Measurements from ENCODE around the gene PIRT.
"Not testable (repeated sequence)": the region's sequence is repeated elsewhere in the genome, so short reads cannot be mapped to it uniquely, and the experiment has no call there.

PIRT gene

DNA sequence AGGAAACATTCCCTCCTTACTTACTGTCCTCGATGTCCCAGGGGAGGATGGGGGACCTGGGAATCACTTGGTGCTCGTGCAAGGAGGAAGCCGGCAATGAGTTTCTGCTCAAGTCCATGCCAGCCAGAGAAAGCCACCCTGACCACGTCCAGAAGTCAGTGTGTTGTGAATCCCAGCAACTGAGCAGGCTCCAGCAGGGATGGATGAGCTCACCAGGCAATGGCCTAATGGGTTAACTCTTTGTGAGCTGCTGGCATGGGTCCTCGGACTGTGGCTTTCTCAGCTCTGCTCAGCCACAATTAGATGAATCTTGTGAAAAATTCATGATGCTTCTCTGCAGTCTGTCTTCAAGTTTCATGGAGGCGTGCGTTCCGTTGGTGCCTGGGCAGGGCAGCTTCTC lies at the start of gene PIRT:
Gene PIRT (minus strand): TSS at position 167 of the 400 bp plus-strand sequence. CDS start 12,442 bp downstream, outside the sequence.
- DNase-seq, result no peak

DNA sequence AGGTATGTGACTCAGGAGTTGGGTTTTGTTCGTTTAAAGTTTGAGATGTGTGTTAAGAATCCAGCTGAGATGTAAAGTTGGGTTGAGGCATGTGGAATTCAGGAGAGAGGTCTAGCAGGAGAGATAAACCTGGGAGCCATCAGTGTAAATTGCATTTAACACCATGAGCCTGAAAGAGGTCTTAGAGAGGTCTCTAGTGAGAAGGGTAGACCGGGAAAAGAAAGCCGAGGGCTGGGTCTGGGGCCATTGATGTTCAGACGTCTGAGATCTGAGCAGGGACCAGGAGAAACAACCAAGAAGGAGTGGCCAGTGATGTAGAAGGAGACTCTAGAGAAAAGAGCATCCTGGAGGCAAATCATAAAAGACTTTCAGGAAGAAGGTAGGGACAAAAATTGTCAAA lies 44.1 kb upstream of the PIRT start:
- DNase-seq, result no peak

DNA sequence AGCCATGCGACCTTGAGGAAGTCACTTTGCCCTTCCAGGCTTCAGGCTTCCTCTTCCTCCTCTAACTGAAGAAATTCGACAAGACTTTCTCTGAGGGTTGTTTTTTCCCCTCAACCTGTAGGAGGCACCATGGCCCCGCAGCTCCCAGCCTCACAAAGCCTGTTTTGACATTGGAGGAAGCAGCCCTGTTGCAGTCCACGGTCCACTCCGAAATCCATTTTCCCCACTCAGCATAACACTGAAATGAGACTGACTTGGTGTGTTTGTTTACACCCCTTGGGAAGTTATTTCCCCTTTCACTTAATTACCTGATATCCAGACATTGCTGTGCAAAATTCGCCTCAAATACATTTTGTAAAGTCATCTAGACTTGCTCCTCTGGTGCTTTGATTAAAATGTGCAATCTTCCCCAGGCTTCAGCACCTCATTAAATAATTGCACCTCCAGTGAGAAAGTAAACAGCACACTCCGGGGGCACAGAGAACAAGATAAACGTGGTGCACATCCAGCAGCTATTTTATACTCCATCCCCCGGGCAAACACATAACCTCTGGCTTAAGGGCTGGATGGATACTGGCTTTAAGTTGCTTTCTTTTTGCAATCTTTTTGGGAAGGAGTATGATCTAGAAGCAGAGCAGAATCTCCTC lies 41.4 kb upstream of the PIRT start:
- DNase-seq, result peak; percentile 45

DNA sequence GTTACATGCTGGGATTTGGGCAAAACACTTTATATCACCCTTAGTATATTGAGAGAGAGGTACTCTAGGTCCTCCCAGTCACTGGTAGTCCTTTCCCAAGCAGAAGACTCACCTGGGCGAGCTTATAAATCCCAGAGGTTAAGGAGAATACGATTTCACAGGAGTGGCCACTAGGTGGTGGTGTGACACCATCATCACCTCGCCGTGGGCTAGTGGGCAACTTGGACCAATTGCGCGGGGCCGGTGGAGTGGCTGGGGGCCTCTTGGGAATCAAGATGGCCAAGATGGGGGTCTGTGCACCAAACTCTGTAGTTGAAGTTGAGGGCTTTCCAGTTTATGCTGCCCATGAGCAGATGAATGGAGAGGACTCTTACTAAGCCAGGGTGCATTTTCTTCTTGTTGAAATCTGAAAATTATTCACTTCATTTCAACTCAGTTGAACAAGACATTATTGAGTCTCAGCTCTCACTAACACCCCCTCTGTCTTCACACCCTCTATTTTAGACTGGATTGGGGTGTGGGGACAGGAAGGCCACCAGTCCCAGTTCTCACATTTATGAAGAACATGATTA lies 38.2 kb upstream of the PIRT start:
- DNase-seq, result peak; percentile 45

DNA sequence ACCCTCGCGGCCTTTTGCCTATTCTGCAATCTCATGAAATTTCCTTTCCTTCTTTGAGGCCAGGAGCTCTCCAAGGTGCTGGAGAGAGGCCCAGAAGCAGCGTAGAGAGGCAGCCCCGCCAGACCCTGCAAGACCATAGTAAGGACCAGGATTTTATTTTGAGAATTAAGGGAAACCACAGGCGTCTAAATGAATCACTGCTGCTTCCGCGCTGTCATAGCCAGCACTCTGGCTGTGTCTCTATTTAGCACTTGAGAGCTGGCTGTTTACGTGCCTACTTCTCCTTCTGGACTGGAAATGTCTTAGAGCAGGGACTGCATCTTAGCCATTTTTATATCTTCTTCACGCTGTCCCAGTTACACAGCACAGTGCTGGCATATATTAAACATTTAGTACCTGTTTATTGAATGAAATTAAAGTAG lies 37.6 kb upstream of the PIRT start:
- DNase-seq, result peak; percentile 50

DNA sequence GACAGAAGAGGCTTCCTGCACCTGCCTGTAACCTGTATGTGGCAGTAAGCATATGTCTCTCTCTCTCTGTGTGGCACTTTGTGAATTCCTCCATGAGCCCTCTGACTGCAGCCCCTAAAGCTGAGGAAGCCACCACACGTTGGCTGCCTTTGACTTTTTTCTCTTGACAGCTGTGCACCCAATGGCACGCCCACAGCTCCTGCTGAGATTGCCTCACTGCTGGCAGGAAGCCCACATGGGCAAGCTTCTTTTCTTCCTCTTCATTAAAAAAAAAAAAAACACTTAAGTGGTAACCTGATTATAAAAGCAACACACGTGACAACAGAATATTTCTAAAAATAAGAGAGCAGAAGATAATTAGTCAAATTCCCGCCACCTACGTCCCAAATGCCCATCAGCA lies 34.0 kb upstream of the PIRT start:
- DNase-seq, result no peak

DNA sequence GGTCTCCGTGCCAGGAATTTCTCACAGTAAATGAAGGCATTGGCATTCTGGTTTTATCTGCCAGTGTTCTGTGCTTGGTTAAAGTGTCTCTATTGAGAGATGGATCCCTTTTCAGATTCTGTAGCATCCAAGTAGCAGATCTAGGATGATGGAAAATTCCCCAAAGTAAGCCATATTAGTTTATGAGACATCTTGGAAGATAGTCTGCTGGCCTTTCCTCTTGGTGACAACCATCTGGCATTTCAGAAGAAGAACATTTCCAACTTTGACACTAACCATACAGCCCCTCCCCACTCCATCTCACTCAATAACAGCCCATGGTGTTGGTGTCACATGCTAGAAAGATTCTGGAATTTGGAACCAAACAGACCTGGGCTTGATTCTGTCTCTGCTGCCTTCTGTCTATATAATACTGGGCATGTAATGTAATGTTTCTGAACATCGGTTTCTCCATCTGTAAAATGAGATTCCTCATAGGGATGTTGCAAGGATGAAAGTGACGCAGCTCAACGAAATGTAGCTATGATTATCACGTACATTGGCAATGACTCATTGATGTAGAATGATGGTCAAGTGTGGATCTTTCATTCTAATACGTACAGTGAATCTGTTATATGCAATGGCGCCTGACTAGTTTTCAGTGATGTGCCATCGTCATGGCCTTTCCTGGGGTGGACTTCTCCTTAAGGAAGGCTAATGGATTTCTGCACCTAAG lies 32.6 kb upstream of the PIRT start:
- no peak for DNase-seq

DNA sequence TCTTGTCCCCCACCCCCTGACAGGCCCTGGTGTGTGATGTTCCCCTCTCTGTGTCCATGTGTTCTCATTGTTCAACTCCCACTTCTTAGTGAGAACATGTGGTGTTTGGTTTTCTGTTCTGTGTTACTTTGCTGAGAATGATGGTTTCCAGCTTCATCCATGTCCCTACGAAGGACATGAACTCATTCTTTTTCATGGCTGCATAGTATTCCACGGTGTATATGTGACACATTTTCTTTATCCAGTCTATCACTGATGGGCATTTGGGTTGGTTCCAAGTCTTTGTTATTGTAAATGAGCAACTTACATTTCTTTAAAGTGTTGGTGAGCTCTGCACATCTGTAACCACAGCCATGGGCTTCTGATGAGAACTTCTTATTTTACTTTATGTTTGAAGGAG lies 30.9 kb upstream of the PIRT start:
- not testable (repeated sequence) for DNase-seq

DNA sequence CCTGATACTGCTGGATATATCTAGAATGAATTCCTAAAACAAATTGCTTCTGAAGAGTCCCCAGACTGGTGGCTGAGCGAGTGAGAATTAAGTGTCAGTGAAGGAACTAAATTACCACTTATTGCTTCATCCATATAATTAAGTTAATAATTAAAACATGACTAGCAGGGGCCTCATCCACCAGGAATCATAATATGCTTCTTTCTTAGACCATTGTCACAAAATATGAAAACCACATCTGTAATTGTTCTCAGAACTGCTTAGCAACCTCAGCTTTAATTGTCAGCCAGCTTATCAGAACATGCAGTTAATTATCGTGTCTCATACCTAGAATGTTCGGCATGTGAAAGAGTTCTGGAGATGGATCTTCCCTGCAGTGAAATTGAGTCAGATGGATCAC lies 21.2 kb upstream of the PIRT start:
- no peak for DNase-seq

DNA sequence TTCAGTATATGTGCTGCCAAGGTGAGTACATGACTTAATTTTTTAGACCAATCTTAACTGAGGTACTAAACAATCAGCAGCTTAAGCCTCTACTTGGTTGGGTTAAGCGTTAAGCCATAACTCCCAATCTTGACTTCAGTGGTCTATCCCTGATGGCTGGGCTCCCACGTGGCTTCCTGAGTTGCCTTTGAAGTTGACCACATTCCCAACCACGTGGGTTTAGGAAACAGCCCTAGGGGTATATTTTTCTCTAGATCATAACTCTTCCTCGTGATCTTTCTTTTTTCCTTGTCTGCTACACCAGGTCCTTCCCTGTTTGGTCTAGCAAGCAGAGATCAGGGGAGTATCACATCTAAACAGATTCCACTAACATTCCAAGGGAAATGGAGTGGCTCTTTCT lies 20.1 kb upstream of the PIRT start:
- DNase-seq, result no peak

DNA sequence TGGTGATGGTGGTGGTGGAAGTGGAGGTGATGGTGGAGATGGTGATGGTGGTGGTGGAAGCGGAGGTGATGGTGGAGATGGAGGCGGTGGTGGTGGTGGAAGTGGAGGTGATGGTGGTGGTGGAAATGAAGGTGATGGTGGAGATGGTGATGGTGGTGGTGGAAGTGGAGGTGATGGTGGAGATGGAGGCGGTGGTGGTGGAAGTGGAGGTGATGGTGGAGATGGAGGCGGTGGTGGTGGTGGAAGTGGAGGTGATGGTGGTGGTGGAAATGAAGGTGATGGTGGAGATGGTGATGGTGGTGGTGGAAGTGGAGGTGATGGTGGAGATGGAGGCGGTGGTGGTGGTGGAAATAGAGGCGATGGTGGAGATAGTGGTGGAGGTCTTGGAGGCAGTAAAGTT lies 8.7 kb upstream of the PIRT start:
- not testable (repeated sequence) for DNase-seq

DNA sequence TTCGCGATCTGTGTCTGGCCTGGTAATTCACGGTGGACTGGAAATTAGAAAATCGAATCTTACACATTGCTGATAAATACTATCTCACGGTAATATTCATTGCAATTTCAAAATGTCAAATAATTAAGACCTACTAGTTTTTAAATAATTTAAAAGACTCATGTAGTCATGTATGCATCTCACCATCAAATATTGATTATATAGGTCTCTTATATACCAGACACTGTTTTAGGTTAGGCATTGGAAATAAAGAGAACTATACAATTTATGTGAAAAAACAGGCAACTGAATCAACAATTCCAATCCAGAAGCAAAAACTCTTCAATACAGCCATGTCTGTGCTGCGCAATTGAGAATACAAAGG lies 7.5 kb upstream of the PIRT start:
- no peak for DNase-seq

DNA sequence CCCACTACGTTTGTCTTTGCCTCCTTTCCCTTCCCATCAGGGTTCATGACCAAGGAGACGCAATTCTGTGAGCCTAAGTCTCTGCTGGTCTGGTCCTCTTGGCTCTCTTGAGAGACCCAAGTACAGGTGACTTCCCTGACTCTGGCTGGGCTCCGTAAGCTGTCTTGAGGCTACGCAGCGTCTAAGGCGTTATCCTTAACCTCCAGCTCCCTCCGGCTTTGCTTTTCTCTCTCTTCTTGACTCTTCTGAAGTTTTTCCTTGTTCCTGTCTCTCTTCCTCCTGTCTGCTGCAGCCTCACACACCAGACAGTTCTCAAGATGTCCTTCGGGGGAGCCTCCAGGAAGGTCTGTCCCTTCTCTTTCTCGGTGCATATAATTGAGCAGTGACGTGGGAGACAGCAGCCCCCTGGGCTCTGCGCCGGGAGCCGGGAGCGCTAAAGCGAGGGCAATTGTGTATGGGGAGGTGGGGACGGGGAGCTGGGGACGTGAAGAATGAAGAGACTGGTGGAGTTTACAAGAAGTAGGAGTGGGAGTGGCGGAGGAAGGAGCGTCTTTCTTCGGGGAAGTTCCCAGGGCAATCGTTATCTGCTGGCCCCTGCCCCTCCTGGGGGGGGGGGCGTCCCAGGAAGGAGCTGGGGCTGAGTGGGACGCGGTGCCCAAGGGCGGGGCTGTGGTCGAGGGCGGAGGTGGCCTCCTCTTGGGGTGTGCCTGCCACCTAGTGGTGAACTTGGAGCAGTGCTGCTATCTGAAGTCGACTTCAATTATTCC lies 6.9 kb upstream of the PIRT start:
- peak; percentile 86 for DNase-seq

DNA sequence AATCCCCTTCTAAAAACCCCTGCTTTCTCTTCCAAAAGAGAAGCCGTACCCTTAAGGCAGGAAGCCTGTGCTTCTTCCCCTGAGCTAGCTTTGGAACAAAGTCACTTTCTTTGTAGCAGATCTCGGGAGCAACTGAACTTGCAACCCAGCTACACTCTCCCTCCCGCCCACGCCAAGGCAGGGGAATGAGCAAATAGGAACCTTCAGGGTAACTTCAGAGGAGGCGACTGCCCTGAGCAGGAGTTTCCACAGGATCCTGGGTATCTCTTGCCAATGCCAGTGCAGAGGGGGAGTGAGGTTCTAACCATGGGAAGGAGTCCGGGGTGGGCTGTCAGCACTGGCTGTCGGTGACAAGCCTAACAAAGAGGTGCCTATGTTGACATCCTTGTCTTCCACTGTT lies 5.9 kb upstream of the PIRT start:
- DNase-seq, result peak; percentile 41

DNA sequence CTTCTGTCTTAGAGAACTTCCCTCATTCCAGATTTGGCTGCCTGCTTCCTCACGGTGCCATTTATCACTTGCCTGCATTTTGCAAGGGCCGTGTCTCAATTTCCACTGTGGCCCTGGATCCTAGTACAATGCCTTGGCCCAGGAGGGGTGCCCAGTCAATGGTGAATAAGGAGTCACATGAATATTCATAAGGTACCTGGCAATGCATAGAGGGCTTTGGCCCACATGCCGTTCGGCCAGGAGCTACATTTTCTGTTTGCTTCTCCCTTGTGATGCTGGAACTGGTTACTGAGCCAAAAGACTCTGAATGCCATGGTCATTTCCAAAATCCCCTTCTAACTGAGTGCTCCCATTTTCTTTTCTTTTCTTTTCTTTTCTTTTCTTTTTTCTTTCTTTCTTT lies 4.8 kb upstream of the PIRT start:
- DNase-seq, result no peak

DNA sequence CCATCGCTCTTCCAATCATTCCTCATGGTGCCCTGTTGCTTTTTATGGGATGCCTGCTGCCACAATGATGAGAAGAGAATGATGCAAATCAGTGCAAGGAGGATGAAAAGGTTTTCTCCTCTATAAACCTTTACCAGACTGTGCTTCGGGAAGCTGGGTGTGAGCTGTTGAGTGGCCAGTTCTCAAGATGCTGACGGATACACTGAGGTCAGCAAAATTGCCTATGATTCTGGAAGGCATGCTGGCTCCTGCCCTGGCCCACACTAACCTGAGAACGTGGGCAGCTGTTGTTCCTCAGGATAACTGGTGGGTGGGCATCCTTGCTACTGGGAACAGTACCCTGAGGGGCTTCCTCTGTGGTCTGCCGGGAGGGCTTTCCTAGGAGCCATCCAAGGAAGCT lies 795 bp upstream of the PIRT start:
- DNase-seq, result no peak

DNA sequence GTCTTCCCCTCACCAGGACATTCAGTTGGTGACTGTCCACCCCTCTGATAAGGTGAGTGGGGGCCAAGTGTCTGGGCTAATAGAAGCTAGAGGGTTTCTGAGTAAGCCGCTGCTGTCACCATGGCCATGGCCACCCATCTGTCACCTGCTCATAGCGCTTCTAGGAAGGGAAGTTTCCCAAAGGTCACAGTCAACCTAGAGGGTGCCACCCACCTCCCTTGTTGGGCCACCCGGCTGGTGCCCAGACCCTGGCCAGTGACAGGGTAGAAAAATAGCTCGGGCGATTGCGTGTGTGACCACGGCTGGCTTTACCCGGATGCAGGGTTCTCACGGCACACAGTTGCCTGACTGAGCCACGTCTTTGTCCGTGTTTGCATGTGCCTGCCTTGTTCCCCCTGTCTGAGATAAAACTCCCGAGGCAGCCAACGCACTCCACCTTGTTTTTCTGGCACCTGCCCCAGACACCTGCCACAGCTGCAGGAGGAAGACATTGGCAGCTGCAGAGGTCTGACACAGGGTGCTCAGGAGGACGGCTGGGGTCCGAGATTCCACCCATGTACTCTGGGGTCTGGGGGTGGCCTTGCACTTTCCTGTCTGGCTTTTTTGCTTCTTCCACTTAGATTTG lies 809 bp downstream of the PIRT start:
- DNase-seq, result no peak

DNA sequence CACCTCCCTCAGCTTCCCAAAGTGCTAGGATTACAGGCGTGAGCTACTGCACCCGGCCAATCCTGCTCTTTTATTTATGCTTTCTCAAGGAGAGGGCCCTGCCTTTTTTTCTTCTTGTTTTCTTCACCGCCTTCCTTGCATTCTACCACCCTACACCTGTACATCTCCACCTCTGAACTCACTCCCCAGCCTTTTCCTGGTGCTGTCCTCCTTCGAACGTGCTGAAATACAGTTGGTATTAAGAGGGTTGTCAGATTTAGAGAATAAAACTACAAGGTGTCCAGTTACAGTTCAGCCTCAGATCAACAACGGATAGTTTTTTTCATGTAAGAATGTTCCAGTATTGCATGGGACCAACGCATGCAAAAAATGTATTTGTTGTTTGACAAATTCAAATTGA lies 1.7 kb downstream of the PIRT start:
- no peak for DNase-seq

DNA sequence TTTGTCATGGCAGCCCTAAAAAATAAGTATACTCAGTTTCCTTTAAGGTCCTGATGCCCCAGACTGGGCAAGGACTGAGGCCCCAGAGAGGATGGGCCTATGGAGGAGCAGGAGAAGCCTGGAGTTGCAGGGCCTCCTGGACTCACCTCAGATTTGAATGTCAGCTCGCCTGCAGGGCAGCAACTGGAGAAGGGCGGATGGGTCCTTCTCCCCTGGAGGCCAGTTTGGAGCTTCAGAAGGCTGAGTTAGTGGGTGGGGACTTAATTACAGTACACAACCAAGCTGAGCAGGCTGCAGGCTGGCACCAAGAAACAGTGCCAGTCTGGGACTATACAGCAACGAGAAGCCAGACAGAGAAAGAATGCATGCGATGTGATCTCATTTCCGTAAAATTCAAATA lies 6.2 kb downstream of the PIRT start:
- no peak for DNase-seq

DNA sequence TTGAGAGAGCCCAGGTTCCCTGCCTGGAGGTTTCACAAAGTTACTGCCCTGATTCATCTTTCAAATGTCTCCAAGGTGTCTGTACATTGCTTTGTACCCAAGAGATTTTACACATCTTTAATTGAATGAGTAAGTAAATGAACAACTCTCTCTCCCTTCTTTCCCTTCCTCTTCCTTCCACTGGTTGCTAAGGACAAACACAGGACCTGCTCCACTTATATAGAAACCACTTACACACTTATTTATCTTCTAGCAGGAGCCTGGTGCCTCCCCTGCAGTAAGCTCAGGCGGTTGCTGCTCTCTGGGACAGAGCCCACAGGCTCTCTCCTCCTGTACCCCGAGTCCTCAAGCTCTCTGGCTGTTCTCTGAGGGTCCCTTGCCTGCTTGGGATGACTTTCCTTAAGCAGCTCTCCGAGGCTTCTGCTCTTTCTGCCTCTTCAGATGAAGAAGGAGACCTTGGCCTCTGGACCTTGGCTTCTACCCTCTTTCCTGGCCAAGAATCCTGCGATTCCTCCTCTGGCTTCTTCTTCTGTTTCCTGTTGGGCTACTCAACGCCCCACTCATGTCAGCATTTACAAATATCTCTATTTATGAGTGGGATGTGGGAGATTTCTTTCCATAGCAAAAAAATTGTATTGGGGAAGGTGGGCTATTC lies 9.9 kb downstream of the PIRT start:
- no peak for DNase-seq

DNA sequence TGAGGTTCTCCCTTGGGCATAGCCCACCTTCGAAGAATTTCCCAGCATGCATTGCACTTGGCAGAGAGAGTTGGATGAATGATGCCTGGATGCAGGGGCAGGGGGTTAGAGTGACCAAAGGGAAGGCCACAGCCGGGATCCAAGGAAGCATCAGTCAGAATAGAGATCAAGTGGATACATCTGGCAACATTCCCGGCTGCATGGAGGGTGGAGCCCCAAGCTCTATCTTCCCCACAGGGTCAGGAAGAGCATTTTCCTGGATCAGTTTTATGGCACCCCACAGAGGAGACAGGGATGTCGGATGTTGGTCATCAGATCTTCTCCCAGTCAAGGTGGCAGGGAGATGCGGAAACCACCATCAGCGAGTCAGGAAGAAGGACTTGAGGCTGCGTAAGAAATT lies 13.0 kb downstream of the PIRT start:
- no peak for DNase-seq

DNA sequence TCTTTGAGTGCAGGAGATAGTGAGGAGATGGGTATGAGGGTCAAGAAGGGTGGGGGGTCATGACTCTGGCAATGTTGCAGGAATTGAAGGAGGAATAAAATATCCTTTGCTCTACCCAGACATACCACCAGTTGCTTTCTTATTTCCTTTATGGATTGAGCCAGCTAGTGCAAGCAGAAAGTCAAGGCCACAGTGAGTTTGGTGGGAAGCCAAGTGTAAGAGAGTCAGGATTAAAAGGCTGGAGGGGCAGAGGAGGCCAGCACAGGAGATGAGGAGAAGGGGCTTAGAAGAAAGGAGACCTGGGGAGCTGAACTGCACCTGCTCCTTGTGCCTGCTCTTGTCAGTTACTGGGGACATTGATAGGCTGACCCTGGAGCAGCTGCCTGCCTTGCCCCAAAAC lies 16.1 kb downstream of the PIRT start:
- no peak for DNase-seq

DNA sequence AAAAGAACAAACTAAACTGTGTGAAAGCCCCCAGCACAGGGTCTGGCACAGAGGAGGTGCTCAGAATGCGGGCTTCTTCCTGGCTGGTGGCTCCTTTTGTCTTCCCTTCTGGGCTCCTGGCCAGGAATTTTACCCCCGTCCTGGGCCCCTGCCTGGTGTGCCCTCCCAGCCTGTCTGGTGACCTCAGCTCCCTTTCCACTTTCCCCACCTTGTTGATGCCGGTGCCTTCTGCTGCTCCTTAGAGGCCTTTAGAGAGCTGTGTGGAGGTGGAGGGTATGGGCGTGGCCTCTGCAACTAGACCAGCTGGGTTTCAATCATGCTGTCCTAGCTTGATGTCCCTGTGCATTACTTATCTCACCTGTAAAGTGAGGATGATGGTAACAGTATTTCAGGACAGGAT lies 16.8 kb downstream of the PIRT start:
- DNase-seq, result no peak
